B cell (primary cell): ENCODE measurements around the gene ENTPD1.

Experiments
- CTCF ChIP-seq: fragments of 200-600 bp; IDR thresholded peaks from one replicate; pipeline ENCODE4 v1.8.0; 2022; ENCODE audit warnings: antibody characterized with exemption, mild to moderate bottlenecking
- EZH2 ChIP-seq: IDR thresholded peaks from 2 replicates; pipeline ENCODE4 v1.6.1; 2012; ENCODE audit warnings: borderline replicate concordance, low read depth, mild to moderate bottlenecking, moderate library complexity, low read length; ENCODE audit not compliant: insufficient read depth, poor library complexity, severe bottlenecking

DNA sequence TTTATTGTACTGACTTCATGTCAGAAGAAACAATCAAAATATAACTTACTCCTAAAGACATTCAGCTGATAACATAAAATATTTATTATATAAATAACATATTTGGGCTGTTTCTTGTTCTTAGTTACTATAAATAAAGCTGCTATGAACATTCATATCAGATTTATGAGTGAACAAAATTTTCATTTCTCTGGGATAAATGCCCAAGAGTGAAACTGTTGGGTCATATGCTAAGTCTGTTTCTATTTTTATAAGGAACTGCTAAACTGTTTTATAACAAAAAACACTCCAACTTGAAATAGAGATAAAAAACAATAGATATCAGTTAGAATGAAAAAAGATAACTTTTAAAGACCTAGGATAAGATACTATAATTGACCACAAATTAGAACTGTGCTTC is 125.4 kb downstream of the ENTPD1 start:
- TF ChIP-seq CTCF (no peak), EZH2 (no peak)
